T-helper 2 cell treated with Interferon-gamma antibody and Interleukin-4, amounts not matched to agents 5 μg/mL and 100 μg/mL, for 36 hours (primary cell): Measurements from ENCODE around the gene CCDC192.
A peak's percentile ranks its signal among the peaks of the same experiment; 100 is the strongest.

Experiments
- DNase-seq: peaks from one replicate; pipeline ENCODE4 v3.0.0; 2021; ENCODE audit warnings: low spot score
- H3K27ac Mint-ChIP-seq: one replicate; pipeline ENCODE4 v1.8.0; 2021; ENCODE audit warnings: mild to moderate bottlenecking, mixed read lengths
- H3K27me3 Mint-ChIP-seq: one replicate; pipeline ENCODE4 v1.8.0; 2021; ENCODE audit warnings: low read depth, mixed read lengths
- H3K36me3 Mint-ChIP-seq: one replicate; pipeline ENCODE4 v1.8.0; 2021; ENCODE audit warnings: low read depth, mixed read lengths
- H3K4me1 Mint-ChIP-seq: one replicate; pipeline ENCODE4 v1.8.0; 2021; ENCODE audit warnings: low read depth, mixed read lengths
- H3K4me3 Mint-ChIP-seq: one replicate; pipeline ENCODE4 v1.8.0; 2022; ENCODE audit warnings: mild to moderate bottlenecking, moderate library complexity, mixed read lengths
- H3K9me3 Mint-ChIP-seq: one replicate; pipeline ENCODE4 v1.8.0; 2021; ENCODE audit warnings: mixed read lengths

The CCDC192 gene

GRCh38 chr5:127863161-127863560 is 160.0 kb downstream of the CCDC192 start:
- Mint-ChIP-seq H3K36me3 (no peaks in the 10 kb centered on the region), H3K27ac (no peak overlapping the region), H3K4me3 (no peak overlapping the region), H3K9me3 (no peaks in the 10 kb centered on the region), H3K27me3 (peaks cover 12% of the 10 kb centered on the region), H3K4me1 (no peaks in the 10 kb centered on the region)
- no peak for DNase-seq

- H3K36me3 Mint-ChIP-seq, result no peaks in the 10 kb centered on the region
- no peaks in the 10 kb centered on the region for H3K4me1 Mint-ChIP-seq
Observed at GRCh38 chr5:127863610-127864395, 160.6 kb downstream of the CCDC192 start.

GRCh38 chr5:127864511-127864910 is 161.3 kb downstream of the CCDC192 start:
- no peak overlapping the region for H3K27ac Mint-ChIP-seq
- H3K4me1 Mint-ChIP-seq, result no peaks in the 10 kb centered on the region
- H3K27me3 Mint-ChIP-seq, result peaks cover 16% of the 10 kb centered on the region
- H3K4me3 Mint-ChIP-seq, result no peak overlapping the region
- no peaks in the 10 kb centered on the region for H3K36me3 Mint-ChIP-seq
- DNase-seq, result no peak
- H3K9me3 Mint-ChIP-seq, result no peaks in the 10 kb centered on the region

More at GRCh38 chr5:127863610-127864395, 160.6 kb downstream of the CCDC192 start:
- Mint-ChIP-seq H3K27ac (no peak overlapping the region), H3K9me3 (no peaks in the 10 kb centered on the region), H3K27me3 (peaks cover 16% of the 10 kb centered on the region), H3K4me3 (no peak overlapping the region)
- DNase-seq, result no peak

GRCh38 chr5:127865273-127865672 is 162.1 kb downstream of the CCDC192 start:
- no peak overlapping the region for H3K4me3 Mint-ChIP-seq
- H3K27me3 Mint-ChIP-seq, result peaks cover 11% of the 10 kb centered on the region
- no peaks in the 10 kb centered on the region for H3K9me3 Mint-ChIP-seq
- H3K4me1 Mint-ChIP-seq, result no peaks in the 10 kb centered on the region
- H3K27ac Mint-ChIP-seq, result no peak overlapping the region
- no peak for DNase-seq
- no peaks in the 10 kb centered on the region for H3K36me3 Mint-ChIP-seq

DNA sequence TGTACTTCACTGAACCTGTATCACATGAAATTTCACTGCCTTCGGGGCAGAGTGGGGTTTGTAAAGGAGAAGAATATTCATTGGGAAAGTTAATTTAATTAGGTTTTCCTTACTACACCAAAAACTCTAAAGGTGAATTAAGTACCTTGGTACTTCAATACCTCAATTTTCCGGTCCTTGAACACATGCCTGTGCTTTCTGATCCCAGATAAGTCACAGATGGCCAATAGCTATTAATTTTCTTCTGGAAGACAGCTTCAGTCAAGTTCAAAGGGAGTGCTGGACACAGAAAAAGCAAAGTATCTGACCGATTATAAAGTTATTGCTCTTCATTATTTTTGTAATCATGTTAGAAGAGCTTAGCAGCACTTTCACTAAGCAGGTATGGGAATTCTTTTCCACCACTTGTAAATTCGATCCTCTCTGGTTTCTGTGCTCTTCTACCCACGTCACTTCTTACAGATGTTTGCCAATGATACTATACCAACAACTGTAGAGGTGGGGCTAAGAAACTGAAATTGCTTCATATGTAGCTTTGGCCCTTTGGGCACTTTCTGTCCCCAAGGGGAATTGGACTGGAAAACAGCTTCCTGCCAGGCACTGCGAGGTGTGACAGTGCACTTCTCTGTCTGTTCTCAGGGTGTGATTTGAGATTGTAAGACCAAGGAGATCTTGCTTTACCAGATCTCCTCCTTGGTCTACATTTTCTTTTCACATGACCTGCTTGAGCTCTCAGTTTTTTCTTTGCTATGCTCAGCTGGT is 164.0 kb downstream of the CCDC192 start:
- H3K9me3 Mint-ChIP-seq, result no peaks in the 10 kb centered on the region
- no peak overlapping the region for H3K27ac Mint-ChIP-seq
- no peak overlapping the region for H3K4me3 Mint-ChIP-seq
- no peaks in the 10 kb centered on the region for H3K4me1 Mint-ChIP-seq
- DNase-seq, result no peak
- H3K27me3 Mint-ChIP-seq, result peaks cover 9% of the 10 kb centered on the region
- no peaks in the 10 kb centered on the region for H3K36me3 Mint-ChIP-seq

GRCh38 chr5:127870914-127871313 is 167.7 kb downstream of the CCDC192 start:
- DNase-seq, result no peak
- no peak overlapping the region for H3K4me3 Mint-ChIP-seq
- H3K27ac Mint-ChIP-seq, result no peak overlapping the region
- no peaks in the 10 kb centered on the region for H3K4me1 Mint-ChIP-seq
- no peaks in the 10 kb centered on the region for H3K36me3 Mint-ChIP-seq
- no peaks in the 10 kb centered on the region for H3K9me3 Mint-ChIP-seq
- H3K27me3 Mint-ChIP-seq, result peaks cover 6% of the 10 kb centered on the region

DNA sequence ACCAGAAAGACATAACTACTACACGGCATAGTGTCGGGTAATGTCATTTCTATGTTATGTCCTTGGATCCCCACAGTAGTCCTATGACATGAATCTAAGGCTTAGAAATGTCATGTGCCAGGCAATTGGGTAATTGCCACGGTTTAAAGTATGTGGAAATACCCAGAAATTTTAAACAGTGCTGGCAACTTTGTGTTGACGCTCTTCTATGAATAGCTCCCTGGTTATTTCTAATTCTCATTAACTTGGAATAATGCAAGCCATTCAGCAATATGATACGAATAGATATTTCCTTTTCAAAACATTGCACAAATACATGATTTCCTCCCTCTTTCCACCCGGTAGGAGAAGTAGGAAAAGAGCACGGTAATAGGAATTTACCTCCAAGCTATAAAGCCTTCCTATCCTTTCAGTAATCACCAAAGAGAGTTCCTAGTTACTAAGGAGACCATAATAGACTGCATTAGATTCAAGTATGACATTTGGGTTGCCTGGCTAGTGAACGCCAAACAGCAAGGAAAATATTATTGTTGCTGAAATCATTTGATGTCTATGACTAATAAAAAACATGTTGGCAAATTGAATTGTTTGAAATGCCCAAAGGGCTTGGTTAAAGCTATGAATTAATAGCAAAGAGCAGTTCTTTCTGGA is 168.4 kb downstream of the CCDC192 start:
- H3K9me3 Mint-ChIP-seq, result no peaks in the 10 kb centered on the region
- no peaks in the 10 kb centered on the region for H3K36me3 Mint-ChIP-seq
- no peak overlapping the region for H3K27ac Mint-ChIP-seq
- DNase-seq, result no peak
- peaks cover 6% of the 10 kb centered on the region for H3K27me3 Mint-ChIP-seq
- no peak overlapping the region for H3K4me3 Mint-ChIP-seq
- no peaks in the 10 kb centered on the region for H3K4me1 Mint-ChIP-seq

- Mint-ChIP-seq H3K27me3 (peaks cover 4% of the 10 kb centered on the region), H3K27ac (no peak overlapping the region), H3K4me1 (no peaks in the 10 kb centered on the region), H3K36me3 (no peaks in the 10 kb centered on the region), H3K9me3 (no peaks in the 10 kb centered on the region), H3K4me3 (no peak overlapping the region)
- DNase-seq, result no peak
Observed at GRCh38 chr5:127872494-127872893, 169.3 kb downstream of the CCDC192 start.

DNA sequence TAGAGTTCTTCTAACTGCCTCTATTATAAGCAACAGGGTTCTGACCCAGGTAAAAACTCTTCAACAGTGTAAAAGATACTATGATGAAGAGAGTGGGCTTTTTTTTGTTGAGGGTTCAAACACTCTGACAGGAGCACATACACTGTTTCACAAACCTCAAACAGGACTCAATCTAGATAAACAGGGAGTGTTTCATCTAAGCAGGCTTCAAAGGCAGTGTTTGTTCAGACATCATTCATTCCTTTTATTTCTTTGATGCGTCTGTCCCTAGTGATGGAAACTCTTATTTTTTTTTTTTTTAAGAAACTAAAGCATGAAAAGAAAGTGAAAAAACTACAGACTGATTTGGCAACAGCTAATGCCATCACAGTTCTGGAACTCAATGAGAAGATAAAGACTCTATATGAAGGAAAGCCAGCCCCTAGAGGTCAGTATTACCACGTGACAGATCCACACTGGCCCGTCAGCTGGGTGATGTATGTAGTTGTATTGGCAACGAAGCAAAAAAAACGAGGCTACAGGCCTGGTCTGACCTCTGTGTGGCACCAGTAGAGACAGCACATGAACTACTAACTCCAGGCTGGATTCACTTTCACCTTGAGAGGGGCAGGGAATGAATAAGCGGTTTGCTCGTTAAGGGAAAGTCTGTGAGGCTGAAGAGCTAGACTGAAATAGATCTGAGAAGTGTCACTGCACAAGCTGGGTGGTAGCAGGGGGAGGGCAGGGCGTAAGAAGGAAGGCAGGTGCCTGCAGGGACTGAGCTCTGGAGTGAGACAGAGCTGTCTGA is 172.2 kb downstream of the CCDC192 start:
- Mint-ChIP-seq H3K27me3 (peaks cover 3% of the 10 kb centered on the region), H3K27ac (no peak overlapping the region), H3K4me3 (no peak overlapping the region), H3K36me3 (no peaks in the 10 kb centered on the region), H3K4me1 (no peaks in the 10 kb centered on the region), H3K9me3 (no peaks in the 10 kb centered on the region)
- DNase-seq, result peak; percentile 3

- no peaks in the 10 kb centered on the region for H3K36me3 Mint-ChIP-seq
- no peaks in the 10 kb centered on the region for H3K4me1 Mint-ChIP-seq
- no peak overlapping the region for H3K4me3 Mint-ChIP-seq
- no peak for DNase-seq
- H3K27me3 Mint-ChIP-seq, result peaks cover 3% of the 10 kb centered on the region
- no peaks in the 10 kb centered on the region for H3K9me3 Mint-ChIP-seq
- H3K27ac Mint-ChIP-seq, result no peak overlapping the region
Observed at GRCh38 chr5:127876384-127876783, 173.2 kb downstream of the CCDC192 start.

DNA sequence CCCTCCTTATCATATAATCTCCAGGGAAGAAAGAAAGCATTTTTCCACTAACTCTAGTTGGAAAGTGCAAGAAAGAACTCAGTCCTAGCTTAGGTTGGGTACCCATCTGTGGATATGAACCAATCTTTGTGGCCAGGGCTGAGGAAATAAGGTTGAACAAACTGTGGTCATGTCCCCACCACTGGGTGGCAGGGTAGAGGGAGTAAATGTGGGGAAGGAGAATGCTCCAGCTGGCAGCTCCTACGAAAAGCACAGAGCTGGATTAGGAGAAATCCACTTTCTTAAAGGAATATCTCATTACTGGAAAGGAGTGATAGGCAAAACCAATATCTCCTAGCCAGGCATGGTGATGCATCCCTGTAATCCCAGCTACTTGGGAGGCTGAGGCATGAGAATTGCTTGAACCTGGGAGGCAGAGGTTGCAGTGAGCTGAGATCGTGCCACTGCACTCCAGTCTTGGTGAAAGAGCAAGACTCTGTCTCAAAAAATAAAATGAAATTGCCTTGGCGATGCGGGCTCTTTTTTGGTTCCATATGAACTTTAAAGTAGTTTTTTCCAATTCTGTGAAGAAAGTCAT is 175.1 kb downstream of the CCDC192 start:
- no peaks in the 10 kb centered on the region for H3K4me1 Mint-ChIP-seq
- no peak overlapping the region for H3K27ac Mint-ChIP-seq
- no peaks in the 10 kb centered on the region for H3K9me3 Mint-ChIP-seq
- H3K36me3 Mint-ChIP-seq, result no peaks in the 10 kb centered on the region
- no peak overlapping the region for H3K4me3 Mint-ChIP-seq
- peaks cover 3% of the 10 kb centered on the region for H3K27me3 Mint-ChIP-seq
- DNase-seq, result no peak

GRCh38 chr5:127884416-127884815 is 181.2 kb downstream of the CCDC192 start:
- Mint-ChIP-seq H3K36me3 (no peaks in the 10 kb centered on the region), H3K4me1 (no peaks in the 10 kb centered on the region)

DNA sequence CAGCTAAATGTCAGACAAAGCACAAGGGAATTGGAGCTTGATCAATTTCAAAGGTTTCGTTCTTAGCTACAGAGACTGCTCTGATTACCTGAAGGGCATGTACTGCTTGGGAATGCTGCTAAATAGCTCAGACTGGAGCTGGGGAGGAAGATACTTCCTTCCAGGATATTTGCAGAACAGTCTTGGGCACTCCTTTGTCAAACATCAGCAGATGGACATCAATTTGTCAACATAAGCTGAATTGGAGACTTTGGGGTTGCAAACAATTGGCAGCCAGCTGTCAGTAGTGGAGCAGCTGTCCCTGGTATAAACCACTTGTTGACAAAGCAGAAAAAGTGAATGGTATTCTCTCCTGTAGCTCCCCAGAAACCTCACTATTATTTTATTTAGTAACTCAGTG is 182.0 kb downstream of the CCDC192 start:
- Mint-ChIP-seq H3K4me1 (no peaks in the 10 kb centered on the region), H3K27me3 (peaks cover 6% of the 10 kb centered on the region), H3K9me3 (no peaks in the 10 kb centered on the region), H3K27ac (no peak overlapping the region), H3K4me3 (no peak overlapping the region), H3K36me3 (no peaks in the 10 kb centered on the region)
- no peak for DNase-seq

More at GRCh38 chr5:127884416-127884815, 181.2 kb downstream of the CCDC192 start:
- Mint-ChIP-seq H3K4me3 (no peak overlapping the region), H3K27me3 (peaks cover 6% of the 10 kb centered on the region), H3K27ac (no peak overlapping the region), H3K9me3 (no peaks in the 10 kb centered on the region)
- DNase-seq, result no peak
